Hematopoietic multipotent progenitor cell treated with erythropoietin and hydrocortisone succinate and interleukin-3 and kit ligand, for 8 days (in vitro differentiated cells): ENCODE measurements around the gene FDXR.
"Not testable (repeated sequence)": the region's sequence is repeated elsewhere in the genome, so short reads cannot be mapped to it uniquely, and the experiment has no call there.

Experiments used
- DNase-seq: peaks from one replicate; pipeline ENCODE4 v3.0.0-alpha.2; 2015

The FDXR gene

GRCh38 chr17:74872313-74873036, at the start of gene FDXR:
TSS of gene FDXR (minus strand) at chr17:74872994. CDS start at chr17:74872944, 50 bp downstream.
- DNase-seq, result no peak

DNA sequence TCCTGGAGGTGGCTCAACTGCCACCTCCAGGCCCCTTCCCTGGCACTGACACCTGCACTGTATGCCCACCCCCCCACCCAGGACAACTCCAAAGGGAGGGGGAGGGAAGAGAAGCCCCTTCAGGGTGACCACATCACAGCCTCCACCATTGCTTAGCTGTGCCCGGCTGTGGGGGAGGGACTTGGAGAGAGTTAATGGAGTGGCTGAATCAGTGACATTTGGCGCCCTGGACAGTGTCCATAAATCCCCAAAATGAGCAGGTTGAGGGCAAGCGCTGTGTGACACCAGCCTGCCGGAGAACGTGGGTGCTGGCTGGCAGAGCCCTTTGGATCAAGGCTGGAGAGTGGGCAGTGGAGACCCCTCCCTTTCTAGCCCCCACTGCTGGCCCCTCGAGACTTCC, 49.4 kb upstream of the FDXR start:
- DNase-seq, result no peak

DNA sequence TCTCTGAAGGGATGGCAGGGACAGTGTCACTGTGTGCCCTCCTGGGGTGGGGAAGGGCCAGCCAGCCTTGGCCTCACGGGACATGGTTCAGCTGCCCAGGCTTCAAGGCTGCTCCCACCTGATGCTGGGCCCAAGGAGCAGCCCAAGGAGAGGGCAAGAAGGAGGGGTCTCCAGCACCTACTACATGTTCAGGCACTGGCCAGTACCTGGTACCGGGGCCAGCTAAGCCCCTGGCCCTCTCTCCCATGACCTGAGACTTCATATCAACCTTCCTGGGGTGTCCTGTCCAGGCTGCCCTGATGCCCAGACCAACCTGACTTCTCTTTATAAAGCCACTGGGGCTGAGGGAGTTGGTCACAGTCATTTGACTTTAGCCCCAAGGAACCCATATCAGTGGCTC, 49.0 kb upstream of the FDXR start:
- DNase-seq, result no peak

- no peak for DNase-seq
These were observed 48.4 kb upstream of the FDXR start for GRCh38 chr17:74921026-74921681.

DNA sequence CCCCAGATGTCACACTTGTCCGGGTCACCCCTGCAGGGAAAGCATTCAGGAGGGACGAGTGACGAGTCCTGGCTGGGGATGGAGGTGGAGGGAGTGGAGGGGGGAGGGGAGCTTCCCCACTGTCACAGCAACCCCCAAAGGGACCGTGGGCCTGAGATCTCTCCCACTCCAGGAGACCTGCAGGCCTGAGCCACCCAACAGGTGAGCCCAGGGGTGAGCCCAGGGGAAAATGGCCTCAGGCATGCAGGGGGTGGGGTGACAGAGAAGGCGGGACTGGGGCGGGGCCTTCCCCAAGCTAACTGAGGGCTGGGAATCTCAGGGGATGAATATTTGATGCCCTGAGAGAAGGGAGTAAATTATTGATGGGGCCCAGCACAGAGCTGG, 47.8 kb upstream of the FDXR start:
- no peak for DNase-seq

- DNase-seq, result no peak
These were observed 47.5 kb upstream of the FDXR start for GRCh38 chr17:74920306-74920620.

GRCh38 chr17:74919440-74920305, 46.9 kb upstream of the FDXR start:
- peak; percentile 29 for DNase-seq

DNA sequence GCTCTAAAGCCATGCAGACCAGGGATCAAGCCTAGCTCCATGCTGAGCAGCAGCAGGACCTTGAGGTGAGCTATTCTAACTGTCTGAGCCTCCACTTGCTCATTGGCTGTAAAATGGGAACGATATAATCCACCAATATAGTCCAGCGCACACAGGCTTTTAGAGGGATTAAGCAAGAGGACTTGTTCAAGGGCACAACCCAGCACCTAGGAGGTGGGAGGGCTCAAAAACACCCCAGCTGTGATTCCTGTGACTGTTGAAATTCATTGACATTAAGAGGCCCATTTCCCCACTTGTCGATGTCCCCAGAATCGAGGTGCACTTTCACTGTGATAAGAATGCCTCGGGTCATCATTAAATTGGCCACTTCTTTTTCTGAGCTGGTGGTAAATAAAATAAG, 46.1 kb upstream of the FDXR start:
- DNase-seq, result no peak

- DNase-seq, result no peak
These were observed 44.6 kb upstream of the FDXR start for GRCh38 chr17:74917430-74917829.

DNA sequence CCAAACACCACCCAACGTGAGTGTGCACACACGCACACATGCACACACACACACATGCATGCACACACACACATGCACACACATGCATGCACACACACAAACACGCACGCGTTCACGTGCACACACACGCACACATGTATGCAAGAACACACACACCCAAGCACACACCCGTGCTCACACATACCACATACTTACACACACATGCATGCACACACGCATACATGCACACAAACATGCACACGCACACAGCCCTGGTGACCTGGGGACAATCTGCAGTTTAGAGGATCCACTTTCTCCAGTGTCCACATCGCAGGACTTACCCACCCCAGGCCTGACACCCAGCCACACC, 44.0 kb upstream of the FDXR start:
- DNase-seq, result no peak

DNA sequence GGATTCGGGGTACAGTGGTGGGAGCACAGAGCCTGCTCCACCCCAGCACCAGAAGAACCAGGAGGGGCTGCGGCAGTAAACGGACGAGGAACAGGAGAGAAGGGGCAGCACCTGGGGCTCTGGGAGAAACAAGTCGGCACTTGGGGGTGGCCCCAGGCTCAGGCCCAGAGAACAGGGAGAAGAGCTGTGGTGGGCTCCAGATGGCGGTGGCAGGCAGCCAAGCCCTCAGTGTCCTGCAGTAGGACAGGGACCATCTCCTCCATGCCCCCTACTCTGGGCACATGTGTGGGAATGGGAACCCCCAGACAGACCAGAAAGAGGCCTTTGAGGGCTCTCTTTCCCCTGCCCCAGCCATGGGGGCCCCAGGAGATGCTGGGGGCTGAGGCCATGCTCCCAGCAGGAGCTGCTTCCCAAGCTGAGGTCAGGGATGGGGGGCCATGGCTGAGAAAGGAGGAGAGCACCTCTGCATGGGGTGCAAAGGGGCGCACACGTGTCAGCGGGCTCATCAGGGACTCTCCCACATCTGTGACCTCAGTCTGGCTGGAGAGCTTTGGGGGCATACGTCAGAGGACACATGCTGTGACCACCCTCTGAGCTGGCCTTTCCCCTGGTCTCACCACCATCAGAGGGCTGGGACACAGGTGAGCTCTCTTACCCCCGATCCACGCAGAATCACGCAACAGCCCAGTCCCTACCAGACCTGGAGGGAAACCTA, 43.5 kb upstream of the FDXR start:
- no peak for DNase-seq

DNA sequence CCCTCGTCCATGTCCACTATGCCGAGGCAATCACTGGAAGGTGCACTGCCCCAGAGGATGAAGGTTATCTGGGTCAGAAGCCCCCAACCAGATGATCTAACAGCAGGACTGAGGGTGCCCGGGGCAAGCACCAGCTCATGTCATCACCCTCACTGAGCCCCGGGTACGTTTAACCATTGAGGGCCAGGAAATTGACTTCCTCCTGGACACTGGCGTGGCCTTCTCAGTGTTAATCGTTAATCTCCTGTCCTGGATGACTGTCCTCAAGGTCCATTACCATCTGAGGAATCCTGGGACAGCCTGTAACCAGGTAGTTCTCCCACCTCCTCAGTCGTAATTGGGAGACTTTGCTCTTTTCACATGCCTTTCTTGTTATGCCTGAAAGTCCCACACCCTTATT, 38.6 kb upstream of the FDXR start:
- DNase-seq, result not testable (repeated sequence)

DNA sequence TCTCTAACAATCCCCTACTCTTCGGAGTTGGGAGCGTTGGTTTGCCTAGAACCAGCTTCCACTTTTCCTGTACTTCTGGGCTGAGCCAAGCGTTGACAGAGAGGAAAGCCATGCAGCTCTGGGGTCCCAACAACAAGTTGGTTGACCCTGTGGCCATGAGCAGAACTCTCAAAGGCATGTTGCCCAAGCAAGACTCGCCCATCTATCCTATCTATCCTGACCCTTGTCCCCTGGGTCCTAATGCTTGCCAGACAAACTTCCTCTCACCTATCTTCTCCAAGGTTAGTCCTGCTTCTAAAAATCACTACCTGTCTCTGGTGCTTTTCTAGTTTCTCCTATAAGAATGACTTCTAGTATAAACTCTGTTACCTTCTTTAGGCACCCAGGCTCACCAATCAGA, 36.3 kb upstream of the FDXR start:
- DNase-seq, result not testable (repeated sequence)

DNA sequence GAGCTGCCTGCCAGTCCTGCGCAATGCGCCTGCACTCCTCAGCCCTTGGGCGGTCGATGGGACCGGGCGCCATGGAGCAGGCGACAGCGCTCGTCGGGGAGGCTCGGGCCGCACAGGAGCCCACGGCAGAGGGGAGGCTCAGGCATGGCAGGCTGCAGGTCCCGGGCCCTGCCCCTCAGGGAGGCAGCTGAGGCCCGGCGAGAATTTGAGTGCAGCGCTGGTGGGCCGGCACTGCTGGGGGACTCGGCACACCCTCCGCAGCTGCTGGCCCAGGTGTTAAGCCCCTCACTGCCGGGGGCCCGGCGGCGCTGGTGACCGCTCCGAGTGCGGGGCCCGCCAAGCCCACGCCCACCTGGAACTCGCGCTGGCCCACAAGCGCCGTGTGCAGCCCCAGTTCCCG, 34.2 kb upstream of the FDXR start:
- no peak for DNase-seq

DNA sequence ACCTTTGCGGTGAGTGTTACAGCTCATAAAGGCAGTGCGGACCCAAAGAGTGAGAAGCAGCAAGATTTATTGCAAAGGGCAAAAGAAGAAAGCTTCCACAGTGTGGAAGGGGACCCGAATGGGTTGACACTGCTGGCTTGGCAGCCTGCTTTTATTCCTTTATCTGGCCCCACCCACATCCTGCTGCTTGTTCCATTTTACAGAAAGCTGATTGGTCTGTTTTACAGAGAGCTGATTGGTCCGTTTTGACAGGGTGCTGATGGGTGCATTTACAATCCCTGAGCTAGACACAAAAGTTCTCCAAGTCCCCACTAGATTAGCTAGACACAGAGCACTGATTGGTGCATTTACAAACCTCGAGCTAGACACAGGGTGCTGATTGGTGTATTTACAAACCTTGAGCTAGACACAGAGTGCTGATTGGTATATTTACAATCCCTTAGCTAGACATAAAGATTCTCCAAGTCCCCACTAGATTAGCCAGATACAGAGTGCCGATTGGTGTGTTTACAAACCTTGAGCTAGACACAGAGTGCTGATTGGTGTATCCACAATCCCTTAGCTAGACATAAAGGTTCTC, 33.5 kb upstream of the FDXR start:
- peak; percentile 28 for DNase-seq

DNA sequence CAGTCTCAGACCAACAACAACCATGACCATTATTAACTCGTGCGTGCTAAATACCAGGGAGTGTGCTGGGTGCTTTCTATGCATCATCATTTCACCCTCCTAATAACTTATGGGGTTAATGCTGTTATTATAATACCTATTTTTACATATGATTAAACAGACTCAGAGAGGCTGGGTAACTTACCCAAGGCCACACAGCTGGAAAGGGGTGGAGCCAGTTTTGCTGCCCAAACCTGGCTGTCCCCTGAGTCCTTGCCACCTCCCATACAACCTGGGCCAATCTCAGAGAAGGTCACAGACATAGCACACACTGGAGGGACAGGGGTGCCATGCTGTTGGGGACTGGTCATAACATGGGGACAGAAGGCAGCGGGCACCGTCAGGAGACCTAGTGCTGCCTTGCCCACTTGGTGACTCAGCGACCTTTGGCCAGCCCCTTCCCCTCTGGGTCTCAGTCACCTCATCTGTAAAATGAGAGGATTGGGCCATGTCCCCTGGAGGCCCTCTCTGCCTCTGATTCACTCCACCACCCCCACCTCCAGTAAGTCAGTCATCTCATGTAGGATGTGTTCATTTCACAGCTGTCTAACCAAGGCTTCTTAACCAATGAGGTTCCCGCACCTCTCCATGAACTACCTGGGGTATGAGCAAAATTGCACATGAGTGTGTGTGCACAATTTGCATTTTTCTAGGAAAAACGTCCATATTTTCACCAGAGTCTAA, 32.1 kb upstream of the FDXR start:
- no peak for DNase-seq

GRCh38 chr17:74903671-74904070, 30.9 kb upstream of the FDXR start:
- no peak for DNase-seq

DNA sequence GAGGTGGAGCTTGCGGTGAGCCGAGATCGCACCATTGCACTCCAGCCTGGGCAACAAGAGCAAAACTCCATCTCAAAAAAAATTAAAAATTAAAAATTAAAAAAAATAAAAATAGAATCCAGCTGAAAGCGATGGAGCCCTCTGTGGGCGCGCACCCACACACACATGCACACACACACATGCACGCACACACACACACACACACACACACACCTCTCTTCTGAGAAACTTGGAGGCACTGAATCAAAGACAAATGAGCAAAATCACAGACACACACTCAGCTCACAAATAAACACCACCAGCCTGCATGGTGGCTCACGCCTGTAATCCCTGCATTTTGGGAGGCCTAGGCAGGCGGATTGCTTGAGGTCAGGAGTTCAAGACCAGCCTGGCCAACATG, 30.2 kb upstream of the FDXR start:
- DNase-seq, result no peak

DNA sequence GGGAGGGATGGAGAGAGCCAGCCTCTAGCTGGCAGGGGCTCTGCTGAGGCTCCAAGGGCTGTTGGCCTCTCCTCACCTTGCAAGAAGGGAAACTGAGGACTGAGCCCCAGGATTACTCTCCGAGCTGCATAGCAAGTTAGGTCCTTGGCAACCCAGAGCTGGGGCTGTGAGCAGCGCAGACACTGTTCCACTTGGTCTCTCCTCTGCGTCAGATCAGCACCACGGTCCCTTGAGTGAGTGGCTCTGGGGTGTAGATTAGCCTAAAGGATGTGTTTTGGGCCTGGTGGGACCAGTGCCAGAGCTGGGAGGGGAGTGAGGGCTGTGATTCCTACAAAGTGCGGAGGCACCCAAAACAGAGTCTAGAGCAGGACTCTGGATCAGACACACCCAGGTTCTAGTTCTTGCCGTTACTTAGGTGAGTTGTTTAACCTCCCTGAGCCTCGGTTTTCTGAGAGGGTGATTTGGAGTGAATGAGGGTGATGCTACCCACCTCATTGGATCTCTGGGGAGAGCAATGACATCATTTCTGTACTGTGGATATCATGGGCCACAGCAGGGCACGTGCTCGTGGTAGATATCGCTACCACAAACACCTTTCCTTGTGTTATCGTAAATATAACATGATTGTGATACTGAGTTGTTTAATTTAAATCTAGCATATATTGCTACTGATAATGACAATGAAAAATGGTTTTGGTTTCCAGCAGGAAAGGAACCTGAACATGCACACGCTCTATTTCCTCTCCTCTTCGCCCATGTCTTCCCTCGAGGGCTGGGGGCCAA, 28.8 kb upstream of the FDXR start:
- peak; percentile 15 for DNase-seq

- no peak for DNase-seq
These were observed 27.4 kb upstream of the FDXR start for GRCh38 chr17:74900208-74900607.

DNA sequence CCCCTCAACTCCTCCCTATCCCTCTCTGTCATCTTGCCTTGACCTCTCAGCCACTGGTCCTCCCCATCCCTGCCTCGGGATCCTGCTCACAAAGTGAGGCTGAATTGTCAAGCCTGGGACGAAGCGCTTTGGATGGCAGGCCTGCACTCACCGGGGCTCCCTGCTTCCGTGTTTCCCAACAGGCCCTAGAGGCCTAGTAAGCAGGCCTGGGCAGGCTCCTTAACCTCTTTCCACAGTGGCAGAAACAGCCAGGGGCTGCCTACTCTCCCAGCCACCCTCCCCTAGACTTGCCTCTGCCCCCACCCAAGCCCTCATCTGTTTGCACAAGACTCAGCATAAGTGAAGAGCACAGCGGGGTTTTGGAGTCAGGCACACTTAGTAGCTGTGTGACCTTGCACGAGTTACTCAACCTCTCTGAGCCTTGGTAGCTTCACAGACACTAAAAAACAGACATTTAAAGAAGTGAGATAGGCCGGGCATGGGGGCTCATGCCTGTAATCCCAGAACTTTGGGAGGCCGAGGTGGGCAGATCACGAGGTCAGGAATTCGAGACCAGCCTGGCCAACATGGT, 25.7 kb upstream of the FDXR start:
- no peak for DNase-seq
